GM18909 (cell line): Measurements from ENCODE around the gene SEL1L2.

Experiments
- ATAC-seq: cut with Tn5 transposase; IDR thresholded peaks from one replicate; pipeline ENCODE4 v1.9.1; 2021; ENCODE audit warnings: mild to moderate bottlenecking; ENCODE audit not compliant: unreplicated experiment, poor library complexity

The SEL1L2 gene

DNA sequence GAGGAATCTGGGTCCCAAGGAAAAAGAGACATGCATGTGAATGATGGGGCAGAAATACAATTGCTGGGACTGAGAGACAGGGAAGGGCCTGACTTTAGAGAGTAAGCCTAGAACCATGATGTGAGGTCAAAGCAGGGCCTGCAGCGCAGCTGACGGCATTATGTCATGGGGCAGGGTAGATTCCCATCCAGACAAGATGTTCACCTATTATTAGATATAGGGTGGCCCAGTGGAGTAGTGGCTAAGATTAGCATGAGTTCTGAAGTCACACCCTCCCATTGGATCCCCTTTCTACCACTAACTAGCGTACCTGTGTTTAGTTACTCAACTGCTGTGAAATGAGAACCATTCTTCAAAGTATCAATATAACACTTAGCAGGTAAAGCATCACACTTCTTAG is 166.0 kb downstream of the SEL1L2 start:
- no peak for ATAC-seq

GRCh38 chr20:13822459-13822858 is 168.0 kb downstream of the SEL1L2 start:
- ATAC-seq: no peak

GRCh38 chr20:13821876-13822275 is 168.5 kb downstream of the SEL1L2 start:
- no peak for ATAC-seq

DNA sequence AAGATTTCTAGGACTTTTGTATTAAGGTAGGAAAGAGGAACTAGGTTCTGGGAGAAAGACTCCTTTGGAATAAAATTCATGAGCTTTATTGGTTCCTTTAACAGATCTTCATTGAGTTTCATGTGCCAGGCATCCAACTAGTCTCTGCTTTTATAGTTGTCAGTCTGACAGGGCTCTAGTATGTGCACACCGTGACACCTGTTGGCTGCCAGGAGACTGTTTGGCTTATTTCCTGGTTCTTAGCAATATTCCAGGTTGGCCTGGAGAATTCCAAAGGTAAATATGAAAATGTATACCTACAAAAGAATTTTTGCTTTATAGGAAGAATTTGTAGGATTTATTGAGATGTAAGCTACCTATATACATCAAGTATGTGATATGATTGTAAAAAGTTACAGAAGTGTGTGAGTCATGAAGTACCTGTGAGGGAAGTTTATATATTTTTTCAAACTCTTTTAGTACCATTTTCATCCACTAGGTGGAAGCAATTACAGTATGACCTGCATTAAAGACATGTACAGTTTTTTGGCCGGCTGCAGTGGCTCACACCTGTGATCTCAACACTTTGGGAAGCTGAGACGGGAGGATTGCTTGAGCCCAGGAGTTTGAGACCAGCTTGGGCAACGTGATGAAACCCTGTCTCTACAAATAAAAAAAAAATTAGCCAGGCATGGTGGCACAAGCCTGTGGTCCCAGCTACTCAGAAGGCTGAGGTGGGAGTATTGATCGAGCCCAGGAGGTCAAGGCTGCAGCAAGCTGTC is 170.3 kb downstream of the SEL1L2 start:
- ATAC-seq: peak; percentile 82

DNA sequence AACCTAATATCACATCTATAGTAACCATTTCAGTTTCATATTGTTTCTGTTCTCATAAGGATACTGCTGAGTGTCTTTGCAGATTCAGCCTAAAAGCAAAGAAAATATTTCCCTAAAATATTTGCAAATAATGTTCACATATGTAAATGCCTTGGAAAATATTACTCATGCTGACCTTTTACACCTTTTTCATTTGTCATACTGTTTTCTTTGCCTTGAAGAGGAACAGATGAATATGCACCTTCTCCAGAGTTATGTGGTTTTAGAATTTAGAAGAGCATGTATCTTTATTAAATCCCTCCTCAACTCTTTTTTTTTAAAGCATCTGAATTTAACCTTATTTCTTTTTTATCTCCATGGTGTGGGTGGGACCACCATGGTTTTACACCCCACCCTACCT is 173.1 kb downstream of the SEL1L2 start:
- ATAC-seq: no peak

DNA sequence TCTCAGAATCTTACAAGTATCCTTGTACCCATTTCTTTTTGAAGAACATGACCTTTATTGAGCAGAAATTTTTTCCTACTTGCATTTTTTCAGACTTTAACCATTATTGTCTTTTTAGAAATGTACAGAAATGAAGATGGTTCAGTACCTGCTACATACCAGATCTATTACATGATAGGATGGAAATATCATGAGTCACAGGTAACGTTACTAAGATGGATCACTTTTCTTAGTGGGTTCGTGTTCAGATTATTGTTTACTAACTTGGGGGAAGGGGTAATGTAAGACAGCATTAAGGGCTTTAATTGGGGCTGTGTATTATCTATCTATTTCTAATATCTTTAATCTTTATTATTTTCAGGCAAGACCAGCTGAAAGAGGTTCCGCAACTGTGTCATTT is 173.7 kb downstream of the SEL1L2 start:
- ATAC-seq: no peak

GRCh38 chr20:13814672-13815071 is 175.7 kb downstream of the SEL1L2 start:
- ATAC-seq: no peak

- no peak for ATAC-seq
Measured at GRCh38 chr20:13813910-13814309, 176.5 kb downstream of the SEL1L2 start.

GRCh38 chr20:13810446-13810845 is 180.0 kb downstream of the SEL1L2 start:
- no peak for ATAC-seq

DNA sequence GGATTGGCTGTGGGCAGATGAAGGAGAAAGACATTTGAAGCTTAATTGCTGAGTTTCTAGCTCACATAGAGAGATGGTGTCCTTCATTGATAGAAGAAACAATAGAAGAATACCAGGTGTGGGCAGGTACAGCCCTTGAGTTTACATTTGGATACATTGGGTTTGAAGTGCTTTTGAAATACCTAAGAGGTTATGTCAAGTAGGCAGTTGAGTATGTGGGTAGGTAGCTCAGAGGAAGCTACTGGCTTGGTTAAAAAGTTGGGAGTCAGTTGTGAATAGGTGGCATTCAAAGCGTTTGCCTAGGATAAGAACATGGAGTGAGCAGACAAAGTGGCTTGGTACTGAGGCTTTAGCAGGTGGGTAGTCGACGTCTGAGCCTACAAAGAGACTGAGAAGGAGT is 180.6 kb downstream of the SEL1L2 start:
- ATAC-seq: no peak

- ATAC-seq: no peak
Measured at GRCh38 chr20:13809373-13809772, 181.0 kb downstream of the SEL1L2 start.

DNA sequence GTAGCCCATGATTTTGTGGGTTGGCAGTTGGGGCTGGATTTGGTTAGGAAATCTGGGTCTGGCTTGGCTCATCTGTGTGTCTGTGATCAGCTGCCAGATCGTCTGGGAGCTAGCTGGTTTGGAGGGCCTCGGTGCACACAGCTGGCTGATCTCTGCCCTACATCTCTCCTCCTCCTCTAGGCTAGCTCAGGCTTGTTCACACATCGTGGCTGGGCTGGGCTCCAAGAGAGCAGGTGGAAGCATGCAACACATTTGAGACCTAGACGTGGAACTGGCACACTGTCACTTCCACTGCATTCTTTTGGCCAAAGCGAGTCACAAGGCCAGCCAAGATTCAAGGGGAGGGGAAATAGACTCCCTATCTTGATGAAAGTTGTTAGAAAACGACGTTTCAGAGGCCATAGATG is 189.7 kb downstream of the SEL1L2 start:
- ATAC-seq: no peak

DNA sequence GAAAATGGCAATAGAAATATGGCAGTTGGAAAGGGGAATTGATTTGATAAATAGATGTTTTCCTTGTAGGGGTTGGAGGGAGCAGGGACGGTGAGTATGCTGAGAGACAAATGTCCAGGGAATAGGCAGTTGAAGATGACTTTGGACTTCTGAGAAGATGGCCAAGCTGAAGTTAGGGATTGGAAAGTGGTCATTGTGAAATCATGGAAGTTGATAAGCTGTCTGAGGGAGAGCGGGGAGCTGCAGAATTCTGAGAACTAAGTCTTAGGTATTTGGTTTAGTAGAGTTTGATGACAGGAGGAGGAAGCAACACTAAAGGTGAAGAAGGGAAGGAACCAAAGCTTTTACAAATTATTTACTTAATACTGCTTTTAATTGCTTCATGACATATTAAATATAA is 190.4 kb downstream of the SEL1L2 start:
- ATAC-seq: no peak
